Measurements from ENCODE around the gene PHACTR1. TPM values are rescaled to one million over a fixed set of nuclear protein-coding genes. Genes with fewer than 3 reads are reported as not detected.

PHACTR1 gene
- total and polyA plus RNA-seq, 9 of the 15 experiments (the other 6 are each of a cell fraction or from before 2014, with no cell fraction given), result 11.5 to 32.6 (median 22.0) TPM

DNA sequence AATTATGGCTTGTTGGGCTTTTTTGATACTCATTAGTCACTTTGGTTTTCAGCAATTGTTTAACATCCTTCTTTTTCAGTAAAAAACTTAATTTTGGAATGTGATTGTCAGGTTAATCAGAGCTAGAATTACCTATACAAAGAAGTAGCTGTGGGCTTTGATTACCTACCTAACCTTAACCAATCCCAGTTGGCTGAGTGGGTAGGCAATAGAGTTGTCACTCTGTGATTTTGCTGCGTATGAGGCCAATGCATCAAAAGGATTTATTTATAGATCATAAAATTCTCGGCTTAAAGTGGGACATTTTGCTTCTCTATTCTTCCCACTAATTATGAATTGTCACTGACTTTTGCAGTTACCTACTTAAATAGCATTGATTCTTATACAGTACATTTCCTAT, 111.4 kb downstream of the PHACTR1 start:
- DNase-seq (ENCODE audit: extremely low read depth in 1 of 4, low spot score in 3 of 4) (no peak), FAIRE-seq (no peak), ATAC-seq (no peak)
- TF ChIP-seq CREM (IDR thresholded peaks at IDR 0.05; ENCODE audit: low read depth) (no peak), BRF1 (IDR thresholded peaks at IDR 0.05; ENCODE audit: borderline replicate concordance, extremely low read depth, insufficient read length) (no peak), CBFA2T3 (IDR thresholded peaks at IDR 0.05) (no peak), ESRRB (CRISPR knock-in tag; IDR thresholded peaks at IDR 0.05; ENCODE audit: borderline replicate concordance) (no peak), ZC3H8 (IDR thresholded peaks at IDR 0.05) (no peak), FOXK1 (CRISPR knock-in tag; IDR thresholded peaks at IDR 0.05; ENCODE audit: borderline replicate concordance) (no peak), CBFA2T2 (conservative IDR thresholded peaks at IDR 0.05) (no peak), E2F3 (CRISPR knock-in tag; IDR thresholded peaks at IDR 0.05) (no peak), HDAC6 (IDR thresholded peaks at IDR 0.05; ENCODE audit: low read depth, low read length) (no peak), ZNF282 (CRISPR knock-in tag; IDR thresholded peaks at IDR 0.05) (no peak), CREBBP (IDR thresholded peaks at IDR 0.05; ENCODE audit: low read depth, low read length) (no peak), TEAD1 (CRISPR knock-in tag; IDR thresholded peaks at IDR 0.05) (no peak), MAFG (tag; conservative IDR thresholded peaks at IDR 0.05) (no peak), RFX5 (IDR thresholded peaks at IDR 0.05; ENCODE audit: low read depth, low read length) (no peak)
- TF ChIP-seq, protein P1, sequence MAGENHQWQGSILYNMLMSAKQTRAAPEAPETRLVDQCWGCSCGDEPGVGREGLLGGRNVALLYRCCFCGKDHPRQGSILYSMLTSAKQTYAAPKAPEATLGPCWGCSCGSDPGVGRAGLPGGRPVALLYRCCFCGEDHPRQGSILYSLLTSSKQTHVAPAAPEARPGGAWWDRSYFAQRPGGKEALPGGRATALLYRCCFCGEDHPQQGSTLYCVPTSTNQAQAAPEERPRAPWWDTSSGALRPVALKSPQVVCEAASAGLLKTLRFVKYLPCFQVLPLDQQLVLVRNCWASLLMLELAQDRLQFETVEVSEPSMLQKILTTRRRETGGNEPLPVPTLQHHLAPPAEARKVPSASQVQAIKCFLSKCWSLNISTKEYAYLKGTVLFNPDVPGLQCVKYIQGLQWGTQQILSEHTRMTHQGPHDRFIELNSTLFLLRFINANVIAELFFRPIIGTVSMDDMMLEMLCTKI (IDR thresholded peaks at IDR 0.05; ENCODE audit: partially characterized antibody), result no peak
- TF ChIP-seq, protein P2, sequence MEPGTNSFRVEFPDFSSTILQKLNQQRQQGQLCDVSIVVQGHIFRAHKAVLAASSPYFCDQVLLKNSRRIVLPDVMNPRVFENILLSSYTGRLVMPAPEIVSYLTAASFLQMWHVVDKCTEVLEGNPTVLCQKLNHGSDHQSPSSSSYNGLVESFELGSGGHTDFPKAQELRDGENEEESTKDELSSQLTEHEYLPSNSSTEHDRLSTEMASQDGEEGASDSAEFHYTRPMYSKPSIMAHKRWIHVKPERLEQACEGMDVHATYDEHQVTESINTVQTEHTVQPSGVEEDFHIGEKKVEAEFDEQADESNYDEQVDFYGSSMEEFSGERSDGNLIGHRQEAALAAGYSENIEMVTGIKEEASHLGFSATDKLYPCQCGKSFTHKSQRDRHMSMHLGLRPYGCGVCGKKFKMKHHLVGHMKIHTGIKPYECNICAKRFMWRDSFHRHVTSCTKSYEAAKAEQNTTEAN (CRISPR knock-in tag; IDR thresholded peaks at IDR 0.05), result no peak
- TF ChIP-seq, protein P3, sequence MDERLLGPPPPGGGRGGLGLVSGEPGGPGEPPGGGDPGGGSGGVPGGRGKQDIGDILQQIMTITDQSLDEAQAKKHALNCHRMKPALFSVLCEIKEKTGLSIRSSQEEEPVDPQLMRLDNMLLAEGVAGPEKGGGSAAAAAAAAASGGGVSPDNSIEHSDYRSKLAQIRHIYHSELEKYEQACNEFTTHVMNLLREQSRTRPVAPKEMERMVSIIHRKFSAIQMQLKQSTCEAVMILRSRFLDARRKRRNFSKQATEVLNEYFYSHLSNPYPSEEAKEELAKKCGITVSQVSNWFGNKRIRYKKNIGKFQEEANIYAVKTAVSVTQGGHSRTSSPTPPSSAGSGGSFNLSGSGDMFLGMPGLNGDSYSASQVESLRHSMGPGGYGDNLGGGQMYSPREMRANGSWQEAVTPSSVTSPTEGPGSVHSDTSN (CRISPR knock-in tag; IDR thresholded peaks at IDR 0.05; ENCODE audit: low read depth), result no peak
- TF ChIP-seq, protein P3 (tag; conservative IDR thresholded peaks at IDR 0.05; ENCODE audit: low read depth), result no peak
- Histone ChIP-seq H3K4me1 (replicated peaks in 1 of 2; ENCODE audit: control insufficient read depth in 2 of 2, insufficient read depth in 2 of 2, low read length in 2 of 2) (no peaks in the 10 kb centered on the region), H3K27me3 (ENCODE audit: control insufficient read depth in 2 of 2, insufficient read depth in 2 of 2, low read length in 2 of 2) (no peaks in the 10 kb centered on the region), H3K9me1 (ENCODE audit: control insufficient read depth, insufficient read depth, low read length) (no peaks in the 10 kb centered on the region), H4K20me1 (replicated peaks; ENCODE audit: control insufficient read depth, insufficient read depth, low read length) (no peaks in the 10 kb centered on the region), H3K9ac (ENCODE audit: insufficient read depth in 1 of 2, low read depth in 2 of 2, low read length in 2 of 2) (no peak overlapping the region), H3K79me2 (ENCODE audit: control insufficient read depth, insufficient read depth, low read length) (no peaks in the 10 kb centered on the region), H3K9me3 (replicated peaks; ENCODE audit: control insufficient read depth, insufficient read depth, low read depth, low read length) (no peaks in the 10 kb centered on the region), H3K4me2 (ENCODE audit: insufficient read depth, low read length) (no peak overlapping the region), H3K36me3 (ENCODE audit: control insufficient read depth, insufficient read depth, low read length) (no peaks in the 10 kb centered on the region), H3K27ac (ENCODE audit: extremely low read depth, low read depth, low read length) (no peak overlapping the region), H3K4me3 (no peak overlapping the region), H2AFZ (ENCODE audit: low read depth, low read length) (no peak overlapping the region)
- BruUV-seq (replicated peaks), result no TSS peak
- ChIA-PET CTCF (ENCODE audit: low intra/inter-chr PET ratio) (no interaction called here), POLR2A (interaction anchor here (1.1 kb wide), 1 partner anchor 14 kb away, joined by 4 read pairs; no protein-coding TSS in a partner anchor)
- WGBS (ENCODE audit: insufficient coverage, low coverage, missing lambda C conversion rate), result 0% methylated on average over 2 of the region's 2 CpGs
- intact Hi-C loops (cut with micrococcal nuclease), result no loop called here
- in situ Hi-C loops (cut with MboI), result no loop called here
